Stimulated activated naive CD8-positive, alpha-beta T cell treated with anti-CD3 and anti-CD28 coated beads, Interleukin-15, Interleukin-2, amounts not matched to agents 100 ng/mL and 50 ng/mL, for 24 hours (primary cell): Measurements from ENCODE around the gene CYB561D2.
"Not testable (repeated sequence)": the region's sequence is repeated elsewhere in the genome, so short reads cannot be mapped to it uniquely, and the experiment has no call there.

Experiments
- H3K27ac Mint-ChIP-seq: one replicate; pipeline ENCODE4 v1.8.0; 2021; ENCODE audit warnings: mild to moderate bottlenecking, mixed read lengths
- H3K27me3 Mint-ChIP-seq: one replicate; pipeline ENCODE4 v1.8.0; 2021; ENCODE audit warnings: mixed read lengths
- H3K36me3 Mint-ChIP-seq: one replicate; pipeline ENCODE4 v1.8.0; 2021; ENCODE audit warnings: low read depth, mixed read lengths
- H3K4me1 Mint-ChIP-seq: one replicate; pipeline ENCODE4 v1.8.0; 2021; ENCODE audit warnings: low read depth, mixed read lengths
- H3K4me3 Mint-ChIP-seq: one replicate; pipeline ENCODE4 v1.8.0; 2021; ENCODE audit warnings: mild to moderate bottlenecking, mixed read lengths
- H3K9me3 Mint-ChIP-seq: one replicate; pipeline ENCODE4 v1.8.0; 2021; ENCODE audit warnings: mixed read lengths

The CYB561D2 gene, protein sequence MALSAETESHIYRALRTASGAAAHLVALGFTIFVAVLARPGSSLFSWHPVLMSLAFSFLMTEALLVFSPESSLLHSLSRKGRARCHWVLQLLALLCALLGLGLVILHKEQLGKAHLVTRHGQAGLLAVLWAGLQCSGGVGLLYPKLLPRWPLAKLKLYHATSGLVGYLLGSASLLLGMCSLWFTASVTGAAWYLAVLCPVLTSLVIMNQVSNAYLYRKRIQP

DNA sequence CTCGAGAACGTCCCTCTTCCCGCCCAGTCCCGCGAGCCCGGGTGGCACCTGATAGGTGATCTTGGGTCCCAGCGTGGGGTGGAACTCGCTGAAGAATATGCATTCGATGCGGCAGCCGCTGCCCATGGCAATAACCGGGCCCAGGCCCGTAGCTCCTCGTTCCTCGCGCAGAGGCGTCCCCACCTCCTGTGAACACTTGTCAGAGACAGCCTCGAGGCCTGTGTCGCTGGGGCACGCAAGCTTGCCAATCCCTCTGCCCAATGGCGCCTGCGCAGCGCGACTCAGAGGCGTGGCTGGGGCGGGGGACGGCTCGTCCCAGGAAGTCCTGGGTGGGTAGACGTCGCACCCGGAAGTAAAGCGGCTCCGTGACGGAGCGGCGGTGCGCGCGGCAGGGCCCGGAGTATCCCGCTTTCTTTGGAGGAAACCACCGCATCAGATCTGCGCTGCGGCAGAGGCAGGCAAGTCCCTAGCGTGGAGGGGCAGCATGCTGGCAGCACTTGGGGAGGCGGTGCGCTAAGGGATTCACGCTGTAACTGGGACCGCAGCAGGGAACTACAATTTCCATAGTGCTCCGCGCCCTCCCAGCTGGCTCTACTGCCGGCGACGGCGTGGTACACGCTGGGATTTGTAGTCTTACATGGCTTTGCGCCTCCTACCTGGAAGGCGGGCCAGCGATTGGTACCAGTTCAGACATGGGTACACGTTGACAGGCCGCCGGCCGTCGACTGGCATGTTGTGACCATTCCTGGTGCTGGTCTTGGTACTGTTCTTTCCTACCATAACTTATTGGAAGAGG lies at the start of gene CYB561D2, which contains the start of gene NPRL2:
Gene CYB561D2 (plus strand): TSS at position 336 of the 796 bp plus-strand sequence. CDS start 572 bp downstream, outside the sequence.
Gene NPRL2 (minus strand): TSS at position 249 of the 796 bp plus-strand sequence. CDS start 123 bp downstream, at position 126.
- no peaks in the 10 kb centered on the region for H3K27me3 Mint-ChIP-seq
- H3K27ac Mint-ChIP-seq: peak within 1 kb of the TSS; percentile 98
- peaks cover 63% of the 10 kb centered on the region for H3K4me1 Mint-ChIP-seq
- no peaks in the 10 kb centered on the region for H3K9me3 Mint-ChIP-seq
- peak within 1 kb of the TSS; percentile 97 for H3K4me3 Mint-ChIP-seq
- H3K36me3 Mint-ChIP-seq: peaks cover 23% of the 10 kb centered on the region

- peaks cover 29% of the 10 kb centered on the region for H3K4me1 Mint-ChIP-seq
These were observed 48.3 kb upstream of the CYB561D2 start for GRCh38 chr3:50302095-50303012.

DNA sequence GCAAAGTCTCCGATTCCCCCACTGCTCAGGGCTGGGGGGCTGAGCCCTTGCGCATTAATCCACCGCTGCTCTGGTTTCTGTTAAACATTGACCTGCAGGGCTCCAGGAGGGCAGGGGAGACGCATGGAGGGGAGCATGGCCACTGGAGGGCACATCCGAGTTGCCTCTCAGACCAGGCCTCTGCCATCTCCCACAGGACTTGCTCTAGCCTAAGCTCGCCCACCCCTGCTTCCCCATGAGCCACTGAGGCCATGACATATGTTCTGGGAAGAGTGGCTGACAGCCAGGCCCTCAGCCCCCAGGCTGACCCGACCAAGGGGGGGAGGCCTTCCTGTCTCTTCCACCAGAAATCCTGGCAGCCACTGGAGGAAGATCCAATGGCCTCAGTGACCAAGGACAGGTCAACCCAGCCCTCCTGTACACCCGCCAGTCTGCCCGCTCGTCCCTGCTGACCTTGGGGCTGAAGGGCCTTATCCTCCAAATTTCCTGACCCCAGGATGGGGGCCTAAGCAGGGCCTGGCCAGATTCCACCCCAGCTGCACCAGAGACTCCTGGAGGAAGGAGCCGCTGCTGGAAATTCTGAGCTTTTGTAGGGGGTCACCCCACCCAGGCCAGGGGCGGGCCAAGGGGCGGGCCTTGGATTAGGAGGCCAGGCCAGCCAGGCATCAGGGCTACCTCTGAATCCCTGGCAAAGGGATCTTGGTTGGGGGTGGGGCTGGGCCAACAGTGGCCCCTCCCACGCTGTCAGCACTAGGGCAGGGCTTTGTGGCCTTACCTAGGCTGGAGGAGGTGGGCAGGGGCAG lies 47.4 kb upstream of the CYB561D2 start, which contains the start of gene HYAL1:
Gene HYAL1 (minus strand): TSS at position 562 of the 803 bp plus-strand sequence. CDS start 618 bp downstream, outside the sequence.
- no peaks in the 10 kb centered on the region for H3K36me3 Mint-ChIP-seq
- H3K27ac Mint-ChIP-seq: no peak within 1 kb of the TSS
- no peaks in the 10 kb centered on the region for H3K9me3 Mint-ChIP-seq
- H3K4me1 Mint-ChIP-seq: peaks cover 25% of the 10 kb centered on the region
- H3K4me3 Mint-ChIP-seq: no peak within 1 kb of the TSS
- H3K27me3 Mint-ChIP-seq: no peaks in the 10 kb centered on the region

More at GRCh38 chr3:50302095-50303012, 48.3 kb upstream of the CYB561D2 start:
- Mint-ChIP-seq H3K27me3 (no peaks in the 10 kb centered on the region), H3K4me3 (no peak overlapping the region), H3K27ac (no peak overlapping the region), H3K36me3 (no peaks in the 10 kb centered on the region), H3K9me3 (no peaks in the 10 kb centered on the region)

DNA sequence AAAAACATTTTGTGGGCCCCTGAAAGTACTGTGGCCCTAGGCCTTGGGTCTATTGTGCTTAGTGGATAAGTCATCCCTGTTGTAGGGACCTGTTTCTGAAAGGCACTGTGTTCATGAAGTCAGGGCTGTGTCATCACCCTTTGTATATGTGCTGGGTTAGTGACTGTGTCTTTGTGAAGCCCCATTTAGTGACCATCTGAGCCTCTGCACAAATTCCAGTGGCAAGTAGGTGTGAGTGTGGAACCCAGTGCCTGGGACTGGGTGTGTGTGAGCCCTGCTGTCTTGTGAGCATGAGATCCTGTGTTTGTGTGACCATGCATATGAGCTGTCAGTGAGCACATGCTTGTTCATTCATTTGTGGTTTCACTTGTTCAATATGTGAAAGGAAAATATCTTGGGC lies 46.1 kb upstream of the CYB561D2 start:
- Mint-ChIP-seq H3K27me3 (no peaks in the 10 kb centered on the region), H3K9me3 (no peaks in the 10 kb centered on the region), H3K36me3 (peaks cover 6% of the 10 kb centered on the region), H3K4me3 (no peak overlapping the region), H3K27ac (no peak overlapping the region), H3K4me1 (peaks cover 20% of the 10 kb centered on the region)

DNA sequence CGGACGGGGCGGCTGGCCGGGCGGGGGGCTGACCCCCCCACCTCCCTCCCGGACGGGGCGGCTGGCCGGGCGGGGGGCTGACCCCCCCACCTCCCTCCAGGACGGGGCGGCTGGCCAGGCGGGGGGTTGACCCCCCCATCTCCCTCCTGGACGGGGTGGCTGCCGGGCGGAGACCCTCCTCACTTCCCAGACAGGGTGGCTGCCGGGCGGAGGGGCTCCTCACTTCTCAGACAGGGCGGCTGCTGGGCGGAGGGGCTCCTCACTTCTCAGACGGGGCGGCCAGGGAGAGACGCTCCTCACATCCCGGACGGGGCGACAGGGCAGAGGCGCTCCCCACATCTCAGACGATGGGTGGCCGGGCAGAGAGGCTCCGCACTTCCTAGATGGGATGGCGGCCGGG lies 38.6 kb upstream of the CYB561D2 start:
- not testable (repeated sequence) for H3K4me3 Mint-ChIP-seq, H3K9me3 Mint-ChIP-seq, H3K27me3 Mint-ChIP-seq, H3K27ac Mint-ChIP-seq, H3K4me1 Mint-ChIP-seq
- H3K36me3 Mint-ChIP-seq: peaks cover 10% of the 10 kb centered on the region

GRCh38 chr3:50314342-50314741 lies 36.3 kb upstream of the CYB561D2 start:
- Mint-ChIP-seq H3K9me3 (no peaks in the 10 kb centered on the region), H3K27me3 (no peaks in the 10 kb centered on the region), H3K27ac (no peak overlapping the region), H3K4me1 (peaks cover 25% of the 10 kb centered on the region), H3K36me3 (peaks cover 14% of the 10 kb centered on the region), H3K4me3 (no peak overlapping the region)

DNA sequence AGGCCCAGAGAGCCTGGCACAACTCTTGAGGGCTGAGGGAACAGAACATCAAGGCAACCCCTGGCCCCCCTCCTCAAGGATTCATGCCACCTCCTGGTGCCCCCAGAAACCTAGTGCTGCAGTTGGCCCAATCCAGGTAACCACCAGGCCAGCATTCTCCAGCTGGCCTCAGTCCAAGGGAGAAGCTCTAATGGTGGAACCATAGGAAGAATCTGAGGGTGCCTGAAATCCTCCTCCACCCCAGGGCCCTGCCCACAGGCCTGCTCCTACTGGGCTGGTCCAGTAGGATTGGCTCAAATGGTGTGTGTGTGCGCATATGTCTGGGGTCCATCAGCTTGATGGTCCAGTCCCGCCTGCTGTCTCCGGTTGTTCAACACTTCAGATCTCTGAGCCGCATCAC lies 35.8 kb upstream of the CYB561D2 start:
- Mint-ChIP-seq H3K27ac (no peak overlapping the region), H3K9me3 (no peaks in the 10 kb centered on the region)

DNA sequence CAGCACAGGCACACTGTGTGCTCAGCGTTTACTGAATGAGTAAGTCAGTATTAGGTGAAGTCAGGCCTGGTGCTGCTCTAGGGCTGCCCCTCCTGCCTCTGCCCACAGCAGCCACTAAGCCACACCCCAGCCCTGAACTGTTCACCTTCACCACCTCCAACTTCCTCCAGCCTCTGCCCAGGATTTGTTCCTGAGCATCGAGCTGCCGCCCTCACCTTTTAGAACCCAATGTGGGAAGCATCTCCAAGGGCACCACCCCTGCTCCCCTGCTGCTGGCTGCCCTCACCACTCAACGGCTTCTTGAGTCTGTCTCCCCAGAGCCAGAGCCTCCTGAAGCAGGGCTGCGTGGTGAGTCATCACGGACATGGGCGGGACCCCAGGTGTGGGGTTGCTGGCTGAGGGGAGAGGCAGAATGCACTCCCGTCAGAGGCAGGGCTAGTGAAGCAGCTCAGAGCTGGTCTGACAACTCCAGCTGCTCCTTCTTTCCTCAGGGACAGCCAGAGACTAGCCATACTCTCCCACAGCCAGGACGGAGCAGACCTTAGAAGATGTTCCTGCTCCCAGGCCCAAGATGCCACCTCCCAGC lies 33.9 kb upstream of the CYB561D2 start:
- Mint-ChIP-seq H3K4me1 (peaks cover 37% of the 10 kb centered on the region), H3K9me3 (no peaks in the 10 kb centered on the region), H3K4me3 (no peak overlapping the region), H3K27me3 (no peaks in the 10 kb centered on the region), H3K36me3 (peaks cover 8% of the 10 kb centered on the region), H3K27ac (no peak overlapping the region)

More for the DNA sequence above, 35.8 kb upstream of the CYB561D2 start:
- Mint-ChIP-seq H3K4me3 (no peak overlapping the region), H3K36me3 (peaks cover 10% of the 10 kb centered on the region), H3K27me3 (no peaks in the 10 kb centered on the region), H3K4me1 (peaks cover 28% of the 10 kb centered on the region)

- Mint-ChIP-seq H3K4me3 (no peak overlapping the region), H3K9me3 (no peaks in the 10 kb centered on the region), H3K27me3 (no peaks in the 10 kb centered on the region), H3K36me3 (peaks cover 8% of the 10 kb centered on the region), H3K4me1 (peaks cover 37% of the 10 kb centered on the region), H3K27ac (no peak overlapping the region)
These were observed 33.4 kb upstream of the CYB561D2 start for GRCh38 chr3:50317300-50317699.

DNA sequence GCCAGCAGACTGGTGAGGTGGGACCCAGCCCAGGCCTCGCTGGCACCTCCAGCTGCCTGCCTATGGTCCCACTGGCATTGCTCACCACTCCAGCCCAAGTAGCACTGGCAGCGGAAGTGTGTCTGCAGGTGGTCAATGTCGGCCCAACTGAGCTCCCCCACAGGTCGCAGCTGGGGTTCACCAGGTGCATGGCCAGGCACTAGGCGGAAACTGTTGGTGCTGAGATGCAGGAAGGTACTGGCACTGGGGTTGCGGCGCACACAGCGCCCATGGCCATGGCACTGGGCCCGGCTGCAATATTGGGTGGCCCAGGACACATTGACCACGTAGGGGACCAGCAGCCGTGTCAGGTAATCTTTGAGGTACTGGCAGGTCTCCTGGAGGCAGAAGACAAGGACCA lies 32.5 kb upstream of the CYB561D2 start:
- Mint-ChIP-seq H3K4me1 (peaks cover 37% of the 10 kb centered on the region), H3K36me3 (peaks cover 8% of the 10 kb centered on the region), H3K9me3 (no peaks in the 10 kb centered on the region), H3K27ac (no peak overlapping the region), H3K4me3 (no peak overlapping the region), H3K27me3 (no peaks in the 10 kb centered on the region)

DNA sequence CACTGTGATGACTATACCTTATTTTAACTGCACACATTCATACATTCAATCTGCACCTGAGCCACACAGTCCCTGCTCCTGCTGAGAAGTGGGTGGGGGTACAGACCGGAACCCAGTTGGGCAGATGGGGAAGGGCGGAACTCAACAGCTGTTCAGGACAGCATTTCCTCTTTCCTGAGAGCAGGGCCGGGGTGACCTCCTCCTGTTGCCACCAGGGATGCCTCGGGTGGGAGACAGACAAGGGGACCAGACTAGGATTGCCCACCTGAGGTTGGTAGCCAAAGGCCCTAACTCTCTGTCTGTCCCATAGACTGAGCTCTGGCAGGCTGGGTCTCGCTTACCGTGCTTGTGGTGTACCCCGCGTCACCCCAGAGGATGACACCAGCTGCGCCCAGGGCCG lies 32.0 kb upstream of the CYB561D2 start:
- Mint-ChIP-seq H3K4me3 (no peak overlapping the region), H3K36me3 (peaks cover 8% of the 10 kb centered on the region), H3K9me3 (no peaks in the 10 kb centered on the region), H3K27me3 (no peaks in the 10 kb centered on the region), H3K27ac (no peak overlapping the region), H3K4me1 (peaks cover 37% of the 10 kb centered on the region)

DNA sequence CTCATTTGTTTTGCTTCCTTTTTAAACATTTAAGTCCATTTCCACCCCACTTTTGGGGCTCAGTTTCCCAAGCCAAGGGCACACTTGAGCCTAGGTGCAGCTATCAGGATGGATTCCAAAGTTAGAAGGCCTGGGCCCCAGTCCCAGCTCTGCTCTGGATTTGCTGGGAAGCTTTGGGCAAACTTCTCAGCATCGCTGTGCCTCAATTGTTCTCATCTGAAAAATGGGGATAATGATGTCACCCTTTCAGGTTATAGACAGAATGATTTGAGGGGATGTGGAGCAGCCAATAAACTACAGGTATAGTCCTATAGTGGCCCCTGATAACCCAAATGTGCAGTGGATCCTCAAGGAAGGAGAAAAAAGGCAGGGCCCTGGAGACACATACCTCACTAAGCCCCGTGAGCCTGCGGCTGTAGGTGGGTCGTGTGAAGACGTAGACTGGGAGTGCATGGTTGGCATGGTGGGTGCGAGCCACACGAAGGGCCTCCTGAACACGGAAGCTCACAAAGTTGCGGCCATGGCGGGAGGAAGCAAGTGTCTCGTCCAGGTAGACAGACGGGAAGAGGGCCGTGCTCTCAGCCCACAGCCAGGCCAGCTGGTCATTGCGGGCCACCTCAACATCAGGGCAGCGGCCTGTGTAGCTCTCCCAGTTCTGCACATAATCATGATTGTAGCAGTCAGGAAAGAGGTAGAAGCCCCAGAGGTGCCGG lies 31.3 kb upstream of the CYB561D2 start:
- no peak overlapping the region for H3K27ac Mint-ChIP-seq
- H3K9me3 Mint-ChIP-seq: no peaks in the 10 kb centered on the region
- no peaks in the 10 kb centered on the region for H3K27me3 Mint-ChIP-seq
- H3K4me3 Mint-ChIP-seq: peak overlapping the region; percentile 26
- peaks cover 37% of the 10 kb centered on the region for H3K4me1 Mint-ChIP-seq
- H3K36me3 Mint-ChIP-seq: peaks cover 8% of the 10 kb centered on the region

GRCh38 chr3:50319894-50320625 lies 30.6 kb upstream of the CYB561D2 start:
- Mint-ChIP-seq H3K36me3 (peaks cover 8% of the 10 kb centered on the region), H3K4me3 (peak overlapping the region; percentile 91), H3K9me3 (no peaks in the 10 kb centered on the region), H3K27me3 (no peaks in the 10 kb centered on the region), H3K27ac (no peak overlapping the region), H3K4me1 (peaks cover 44% of the 10 kb centered on the region)
